Skeletal muscle cell (primary cell): ENCODE results near the gene FNBP1.

ENCODE experiments used
- DNase-seq: peaks from one replicate; pipeline ENCODE4 v3.0.0-alpha.2; 2010; ENCODE audit warnings: low read depth
- H3K4me3 ChIP-seq: 2 replicates; pipeline ENCODE4 v1.5.1; 2011; ENCODE audit warnings: low read depth, mild to moderate bottlenecking, control low read depth, low read length, moderate library complexity

The FNBP1 gene

GRCh38 chr9:129885670-129886106, 157.3 kb downstream of the FNBP1 start:
- peak; percentile 68 for DNase-seq
- peak overlapping the region; percentile 3 for H3K4me3 ChIP-seq

DNA sequence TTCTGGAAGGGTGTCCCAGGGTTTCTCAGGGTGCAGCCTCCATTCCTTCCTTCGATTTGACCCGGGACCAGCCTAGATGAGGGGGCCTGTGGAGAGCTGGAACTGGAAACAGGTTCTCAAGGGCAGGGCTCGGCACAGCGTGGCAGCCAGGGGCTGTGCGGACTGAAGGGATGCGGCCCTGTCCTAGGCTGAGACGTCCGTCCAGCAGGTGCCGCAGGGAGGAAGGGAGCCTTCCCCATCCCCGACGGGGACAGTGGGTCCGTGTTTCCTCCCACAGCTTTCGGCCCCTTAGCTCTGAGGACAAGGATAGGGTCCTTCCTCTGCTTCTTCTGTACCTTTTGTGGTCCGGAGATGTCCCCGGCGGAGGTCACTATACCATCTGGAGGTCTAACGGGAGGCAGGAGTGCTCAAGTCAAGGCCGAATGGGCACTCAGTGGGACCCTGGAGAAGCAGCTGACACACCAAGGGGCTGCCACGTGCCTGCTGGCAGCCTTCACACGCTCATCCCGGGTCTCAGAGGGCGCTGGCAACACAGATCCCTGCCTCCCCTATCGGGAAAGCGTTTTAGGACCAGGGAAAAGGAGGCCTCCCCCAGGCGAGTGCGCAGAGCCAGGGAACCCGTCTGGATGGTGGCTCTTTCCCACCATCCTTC, 157.8 kb downstream of the FNBP1 start:
- H3K4me3 ChIP-seq = no peak overlapping the region
- DNase-seq = no peak

DNA sequence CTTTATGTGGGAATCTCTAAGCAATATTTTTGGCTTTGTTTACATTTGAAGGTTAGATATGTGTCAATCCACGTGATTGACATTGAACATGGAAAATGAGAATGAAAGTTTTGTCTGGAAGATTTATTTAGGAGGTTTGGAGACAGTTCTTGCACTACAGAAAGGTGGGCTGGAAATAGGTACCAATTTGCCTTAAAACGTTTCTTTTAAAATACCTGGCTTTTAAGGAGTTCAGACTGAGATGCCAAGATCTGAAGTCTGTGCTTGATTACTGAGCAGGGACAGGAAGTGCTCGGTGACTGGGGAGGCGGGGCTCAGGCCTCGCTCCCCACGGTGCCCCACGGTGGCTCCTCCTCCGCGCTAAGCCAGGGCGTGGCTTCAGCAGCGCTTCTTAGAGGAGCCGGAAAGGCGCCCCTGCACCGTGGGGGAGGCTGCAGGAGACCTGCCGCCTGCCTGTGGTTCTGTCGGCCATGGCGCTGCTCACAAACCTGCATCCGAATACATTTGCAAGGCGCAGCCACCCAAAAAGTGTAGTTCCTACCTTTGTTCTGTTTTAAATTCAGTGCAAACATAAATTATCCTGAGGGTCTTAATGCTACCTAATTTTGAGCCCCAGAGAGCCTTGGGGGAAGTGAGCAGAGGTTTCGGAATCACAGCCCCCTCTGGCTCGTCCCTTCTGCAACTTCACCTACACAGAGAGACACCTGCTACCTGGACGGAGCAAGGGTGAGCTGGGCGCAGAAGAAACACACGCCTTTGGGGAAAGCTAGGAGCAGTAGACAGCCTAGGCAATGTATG, 158.6 kb downstream of the FNBP1 start:
- peak; percentile 26 for DNase-seq
- H3K4me3 ChIP-seq = peak overlapping the region; percentile 15

DNA sequence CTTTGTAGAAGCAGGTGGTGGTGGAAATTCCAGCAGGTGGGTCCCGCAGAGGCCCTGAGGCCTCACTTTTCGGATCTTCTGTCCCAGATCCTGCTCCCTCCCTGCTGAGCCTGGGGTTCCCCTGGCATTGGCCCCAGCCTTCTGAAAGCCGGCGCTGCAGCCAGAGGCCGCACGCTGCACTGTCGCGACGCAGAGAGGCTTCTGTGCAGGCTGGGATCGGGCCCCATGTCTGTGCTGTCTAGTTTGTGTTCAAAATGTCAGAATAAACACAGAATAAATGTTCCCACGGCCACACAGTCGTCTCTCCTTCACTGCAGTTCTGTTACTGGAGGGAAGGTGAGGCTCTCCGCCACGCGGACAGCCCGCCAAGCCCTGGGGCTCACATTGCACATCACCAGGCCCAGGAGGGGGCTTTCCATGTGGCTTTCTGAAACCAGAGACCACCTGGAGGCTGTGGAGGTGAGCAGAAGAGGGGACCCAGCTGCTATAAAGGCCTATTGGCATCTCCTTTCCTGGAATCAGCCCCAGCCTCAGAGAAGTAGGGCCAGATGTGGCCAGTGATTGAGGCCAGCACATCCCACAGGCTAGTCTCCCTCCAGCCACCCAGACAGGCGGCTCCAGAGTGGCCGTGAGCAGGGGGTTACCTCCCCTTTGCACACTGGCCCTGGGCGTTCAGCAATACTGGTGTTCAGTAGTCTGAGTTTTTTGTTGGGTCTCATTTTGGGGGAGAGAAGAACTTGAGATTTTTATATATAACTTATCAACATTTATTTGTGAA, 161.3 kb downstream of the FNBP1 start:
- no peak for DNase-seq
- no peak overlapping the region for H3K4me3 ChIP-seq

GRCh38 chr9:129880654-129881546, 162.1 kb downstream of the FNBP1 start:
- DNase-seq = peak; percentile 81

GRCh38 chr9:129879991-129880653, 162.9 kb downstream of the FNBP1 start:
- no peak overlapping the region for H3K4me3 ChIP-seq

More at GRCh38 chr9:129880654-129881546, 162.1 kb downstream of the FNBP1 start:
- H3K4me3 ChIP-seq = no peak overlapping the region

GRCh38 chr9:129879103-129879699, 163.8 kb downstream of the FNBP1 start:
- H3K4me3 ChIP-seq = no peak overlapping the region
- no peak for DNase-seq

More at GRCh38 chr9:129879991-129880653, 162.9 kb downstream of the FNBP1 start:
- no peak for DNase-seq

DNA sequence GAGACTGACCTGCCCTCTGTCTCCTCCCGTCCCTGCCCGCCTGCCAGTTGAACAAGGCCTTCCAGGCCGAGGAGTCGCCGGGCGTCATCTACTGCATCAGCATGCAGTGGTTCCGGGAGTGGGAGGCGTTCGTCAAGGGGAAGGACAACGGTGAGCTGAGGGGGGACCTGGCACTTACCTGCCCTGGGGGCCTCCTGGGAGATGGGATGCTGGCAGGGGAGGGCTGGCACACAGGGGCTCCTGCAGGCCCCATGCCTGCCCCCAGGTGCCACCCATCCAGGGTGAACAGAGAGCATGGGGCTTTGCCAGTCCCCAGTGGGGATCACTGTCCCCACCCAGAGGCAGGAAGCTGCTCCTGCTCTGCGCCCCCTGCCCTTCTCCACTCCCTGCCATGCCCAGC, 164.7 kb downstream of the FNBP1 start:
- H3K4me3 ChIP-seq = no peak overlapping the region
- no peak for DNase-seq

GRCh38 chr9:129876815-129877214, 166.2 kb downstream of the FNBP1 start:
- no peak for DNase-seq
- no peak overlapping the region for H3K4me3 ChIP-seq

GRCh38 chr9:129875687-129876395, 167.1 kb downstream of the FNBP1 start:
- H3K4me3 ChIP-seq = no peak overlapping the region
- DNase-seq = no peak

GRCh38 chr9:129875181-129875611, 167.8 kb downstream of the FNBP1 start:
- DNase-seq = no peak
- H3K4me3 ChIP-seq = no peak overlapping the region

DNA sequence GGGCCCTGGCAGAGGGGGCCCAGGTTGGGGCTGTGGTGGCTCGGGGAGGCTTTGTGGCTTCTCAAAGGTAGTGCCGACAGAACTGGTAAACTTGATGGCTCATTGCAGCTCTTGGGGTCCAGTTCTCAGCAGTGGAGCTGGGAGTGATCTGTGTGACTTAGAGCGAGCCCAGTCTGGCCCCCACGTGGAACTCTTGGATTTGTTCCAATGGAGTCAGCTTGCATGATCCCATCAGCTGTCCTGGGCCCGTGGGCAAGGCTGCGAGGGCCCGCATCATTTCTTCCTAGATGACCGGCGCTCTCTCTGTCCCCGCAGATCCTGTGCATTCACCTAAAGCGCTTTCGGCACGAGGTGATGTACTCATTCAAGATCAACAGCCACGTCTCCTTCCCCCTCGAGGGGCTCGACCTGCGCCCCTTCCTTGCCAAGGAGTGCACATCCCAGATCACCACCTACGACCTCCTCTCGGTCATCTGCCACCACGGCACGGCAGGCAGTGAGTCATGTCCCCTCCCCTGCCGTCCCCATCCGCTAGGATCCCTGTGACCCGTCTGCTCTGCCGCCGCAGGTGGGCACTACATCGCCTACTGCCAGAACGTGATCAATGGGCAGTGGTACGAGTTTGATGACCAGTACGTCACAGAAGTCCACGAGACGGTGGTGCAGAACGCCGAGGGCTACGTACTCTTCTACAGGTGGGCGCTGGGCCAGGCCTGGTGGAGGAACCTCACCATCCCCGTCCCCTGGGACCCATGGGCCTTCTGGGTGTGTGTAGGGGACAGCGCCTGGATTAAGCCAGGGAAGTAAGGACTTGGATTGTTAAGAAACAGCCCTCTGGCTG, 168.5 kb downstream of the FNBP1 start:
- DNase-seq = no peak
- H3K4me3 ChIP-seq = no peak overlapping the region

GRCh38 chr9:129873563-129874190, 169.3 kb downstream of the FNBP1 start:
- DNase-seq = no peak
- no peak overlapping the region for H3K4me3 ChIP-seq

- H3K4me3 ChIP-seq = no peak overlapping the region
- no peak for DNase-seq
Measured at GRCh38 chr9:129871046-129871445, 171.9 kb downstream of the FNBP1 start.

GRCh38 chr9:129869585-129870501, 173.1 kb downstream of the FNBP1 start:
- no peak for DNase-seq
- H3K4me3 ChIP-seq = no peak overlapping the region
